Neuron (in vitro differentiated cells): Measurements from ENCODE around the gene RECQL5.

Experiments
- H2AFZ ChIP-seq: one replicate; pipeline ENCODE4 v1.6.1; 2013; ENCODE audit warnings: low read depth, mild to moderate bottlenecking, inconsistent platforms, low read length, moderate library complexity
- H3K27me3 ChIP-seq: one replicate; pipeline ENCODE4 v1.6.1; 2013; ENCODE audit warnings: low read length; ENCODE audit not compliant: insufficient read depth
- H3K36me3 ChIP-seq: one replicate; pipeline ENCODE4 v1.6.1; 2013; ENCODE audit warnings: low read length; ENCODE audit not compliant: insufficient read depth
- H3K4me1 ChIP-seq: one replicate; pipeline ENCODE4 v1.6.1; 2013; ENCODE audit warnings: low read length; ENCODE audit not compliant: insufficient read depth
- H3K4me3 ChIP-seq: 2 replicates; pipeline ENCODE4 v1.5.1; 2013; ENCODE audit warnings: mild to moderate bottlenecking, low read length, moderate library complexity
- H3K9me3 ChIP-seq: one replicate; pipeline ENCODE4 v1.6.1; 2013; ENCODE audit warnings: low read length

The RECQL5 gene

DNA sequence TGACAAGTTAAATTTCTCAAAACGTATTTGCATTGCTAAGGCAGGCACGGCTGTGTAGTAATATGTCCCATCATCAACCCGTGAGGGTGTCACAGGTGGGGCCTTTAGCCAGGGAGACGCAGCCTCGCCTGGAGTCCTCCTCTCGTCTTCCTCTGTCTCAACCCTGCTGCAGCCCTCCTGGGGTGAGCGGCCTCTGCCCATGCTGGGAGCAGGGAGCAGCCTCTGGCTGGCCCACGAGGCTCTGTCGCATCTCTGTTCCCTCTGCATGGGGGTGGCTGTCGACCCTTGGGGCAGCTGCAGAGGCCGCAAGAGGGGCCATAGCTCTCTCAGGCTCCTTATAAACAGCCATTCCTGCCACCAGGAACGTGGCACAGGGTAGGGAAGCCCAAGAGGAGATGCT is 34.5 kb downstream of the RECQL5 start:
- Histone ChIP-seq H2AFZ (no peak overlapping the region), H3K4me3 (no peak overlapping the region), H3K9me3 (no peaks in the 10 kb centered on the region), H3K36me3 (peaks cover 5% of the 10 kb centered on the region), H3K27me3 (no peaks in the 10 kb centered on the region), H3K4me1 (peaks cover 37% of the 10 kb centered on the region)

DNA sequence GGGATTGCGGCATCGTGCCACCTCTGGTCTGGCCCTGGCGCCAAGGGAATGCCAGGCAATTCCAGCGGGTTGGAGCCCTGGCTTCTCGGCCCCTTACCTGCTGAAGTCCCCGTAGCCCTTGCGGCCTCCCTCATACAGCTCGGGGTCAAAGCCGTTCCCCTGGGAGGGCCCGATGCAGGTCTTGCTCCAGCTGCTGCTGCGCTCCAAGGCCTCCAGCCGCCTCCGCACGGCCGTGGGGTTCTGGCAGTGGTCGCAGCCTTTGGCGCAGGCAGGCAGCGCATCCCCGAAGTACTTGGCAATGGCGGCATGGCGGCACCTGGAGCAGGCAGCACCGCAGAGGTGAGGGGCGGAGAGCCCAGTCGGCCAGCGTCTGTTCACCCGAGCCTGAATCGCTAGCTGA is 35.6 kb downstream of the RECQL5 start:
- Histone ChIP-seq H3K36me3 (peaks cover 5% of the 10 kb centered on the region), H3K4me3 (no peak overlapping the region), H2AFZ (no peak overlapping the region), H3K4me1 (peaks cover 37% of the 10 kb centered on the region), H3K9me3 (no peaks in the 10 kb centered on the region), H3K27me3 (no peaks in the 10 kb centered on the region)

DNA sequence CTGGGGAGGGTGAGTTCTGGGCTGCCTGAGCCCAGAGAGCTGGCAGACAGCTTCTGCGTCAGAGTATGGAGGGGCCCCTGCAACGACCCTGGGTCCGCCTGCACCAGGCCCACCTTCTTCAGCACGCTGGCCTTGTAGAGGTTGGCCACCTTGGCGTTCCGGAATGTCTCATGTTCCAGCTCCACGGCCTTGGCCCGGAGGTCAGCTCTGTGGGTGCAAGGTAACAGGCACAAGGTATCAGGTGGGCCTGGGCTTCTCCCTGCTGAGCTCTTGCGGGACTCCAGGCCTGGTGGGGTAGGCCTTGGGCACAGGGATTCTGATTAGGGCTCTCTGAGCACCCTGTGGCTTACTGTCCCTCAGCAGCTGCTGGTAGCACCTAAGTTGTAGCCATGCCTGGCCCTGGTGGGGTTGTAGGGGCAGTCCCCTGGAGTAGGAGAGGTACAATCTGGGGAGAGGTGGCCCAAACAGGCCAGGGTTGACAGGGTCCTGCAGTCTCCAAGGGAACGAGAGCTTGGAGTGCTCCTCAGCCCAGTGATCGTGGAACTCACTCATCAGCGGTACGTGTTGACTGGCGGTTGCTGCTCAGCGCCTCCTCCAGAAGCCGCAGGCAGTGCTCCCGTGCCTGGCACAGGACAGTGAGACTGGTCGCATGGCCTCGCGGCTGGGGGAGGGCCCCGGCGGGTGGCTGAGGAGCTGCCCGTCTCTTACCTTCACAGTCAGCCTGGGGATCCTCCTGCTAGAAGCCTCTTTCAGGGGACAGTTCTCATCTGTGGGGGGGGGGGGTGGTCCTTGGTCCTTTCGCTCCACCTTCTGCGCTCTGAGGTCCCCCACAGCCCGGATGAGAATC is 36.7 kb downstream of the RECQL5 start:
- peaks cover 35% of the 10 kb centered on the region for H3K4me1 ChIP-seq
- H3K36me3 ChIP-seq = peaks cover 5% of the 10 kb centered on the region
- H3K4me3 ChIP-seq = no peak overlapping the region
- no peak overlapping the region for H2AFZ ChIP-seq
- no peaks in the 10 kb centered on the region for H3K27me3 ChIP-seq
- H3K9me3 ChIP-seq = no peaks in the 10 kb centered on the region

DNA sequence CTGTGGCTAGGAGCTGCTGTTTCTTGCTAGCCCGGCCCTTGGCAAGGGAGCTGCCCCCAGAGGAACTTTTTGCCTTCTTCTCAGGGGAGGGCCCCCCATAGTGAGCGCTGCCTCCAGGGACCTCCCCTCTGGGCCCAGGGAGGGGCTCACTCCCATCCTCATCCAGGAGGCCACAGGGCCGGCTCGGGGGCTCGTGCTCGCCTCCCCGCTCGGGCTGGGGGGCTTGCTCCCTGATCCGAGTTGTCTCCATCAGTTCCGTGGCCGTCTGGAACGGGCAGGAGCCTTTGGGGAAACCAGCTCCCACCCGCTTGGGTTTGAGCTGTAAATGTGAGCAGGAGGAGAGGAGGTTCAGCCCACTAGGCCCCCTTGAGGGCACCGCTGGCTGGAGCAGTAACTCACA is 37.8 kb downstream of the RECQL5 start:
- Histone ChIP-seq H3K9me3 (no peaks in the 10 kb centered on the region), H3K27me3 (no peaks in the 10 kb centered on the region), H3K36me3 (peaks cover 5% of the 10 kb centered on the region), H3K4me1 (peaks cover 23% of the 10 kb centered on the region), H2AFZ (no peak overlapping the region), H3K4me3 (no peak overlapping the region)

DNA sequence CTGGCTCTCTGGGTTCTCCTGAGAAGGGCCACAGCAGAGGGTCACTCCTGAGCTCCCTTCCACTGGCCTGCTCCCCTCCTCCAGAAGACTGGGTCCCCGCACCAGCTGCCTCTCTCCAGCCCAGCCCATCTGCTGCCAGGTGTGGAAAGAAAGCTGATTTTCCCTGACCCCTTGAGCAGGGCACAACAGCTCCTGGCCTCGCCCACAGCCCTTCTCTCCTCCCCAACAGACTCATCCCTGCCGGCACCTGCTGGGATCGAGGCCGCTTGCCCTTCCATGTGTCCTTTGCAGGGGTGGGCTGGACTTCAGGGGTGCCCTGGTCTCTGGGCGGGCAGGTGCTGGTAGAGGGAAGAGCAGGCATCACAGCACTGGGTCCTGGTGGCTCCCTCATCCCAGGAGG is 38.5 kb downstream of the RECQL5 start:
- H3K36me3 ChIP-seq = peaks cover 5% of the 10 kb centered on the region
- H3K27me3 ChIP-seq = no peaks in the 10 kb centered on the region
- no peaks in the 10 kb centered on the region for H3K9me3 ChIP-seq
- H2AFZ ChIP-seq = no peak overlapping the region
- no peak overlapping the region for H3K4me3 ChIP-seq
- H3K4me1 ChIP-seq = peaks cover 16% of the 10 kb centered on the region

DNA sequence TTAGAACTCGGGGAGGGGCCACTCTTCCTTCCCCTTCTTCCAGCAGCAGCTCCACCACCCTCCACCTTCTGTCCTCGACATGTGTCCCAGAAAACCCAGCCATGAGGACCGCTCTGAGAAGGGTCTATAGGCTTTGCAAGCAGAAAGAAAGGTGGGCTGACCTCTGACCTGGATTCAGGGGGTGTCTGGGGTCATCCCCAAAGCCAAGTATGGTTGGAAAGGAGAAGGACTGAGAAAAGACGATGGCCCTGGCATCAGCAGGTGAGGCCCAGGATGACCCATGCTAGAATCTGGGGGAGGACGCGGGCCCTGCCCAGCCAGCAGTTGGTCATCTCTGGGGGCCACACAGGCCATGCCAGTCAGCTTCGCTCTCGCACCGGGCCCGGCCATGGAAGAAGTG is 39.9 kb downstream of the RECQL5 start:
- Histone ChIP-seq H2AFZ (no peak overlapping the region), H3K27me3 (no peaks in the 10 kb centered on the region), H3K9me3 (no peaks in the 10 kb centered on the region), H3K4me3 (no peak overlapping the region), H3K36me3 (peaks cover 5% of the 10 kb centered on the region), H3K4me1 (peaks cover 5% of the 10 kb centered on the region)

DNA sequence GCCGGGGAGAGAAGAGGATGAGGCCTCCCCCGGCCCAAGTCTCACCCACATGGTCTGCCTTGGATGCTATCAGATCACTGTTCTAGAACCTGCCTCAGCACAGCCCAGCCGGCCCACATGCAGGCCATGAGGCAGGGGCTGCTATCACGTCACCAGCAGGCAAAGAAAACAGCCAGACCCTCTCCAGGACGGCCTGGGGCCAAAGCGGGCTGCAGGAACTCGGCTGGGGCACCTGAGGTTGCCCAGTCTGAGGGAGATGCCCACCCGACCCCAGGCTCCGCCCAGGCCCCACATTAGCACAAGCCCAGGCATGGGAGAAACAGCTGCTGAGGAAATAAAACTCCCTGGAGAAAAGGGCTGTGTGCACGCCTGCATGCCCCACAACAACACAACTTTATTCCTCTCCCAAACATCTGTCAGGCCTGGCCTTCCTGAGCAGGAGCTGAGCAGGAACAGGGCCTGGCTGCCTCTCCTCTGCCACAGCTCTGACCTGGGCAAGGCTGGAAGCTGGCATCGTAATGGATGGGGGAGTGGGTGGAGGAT is 40.4 kb downstream of the RECQL5 start:
- peaks cover 5% of the 10 kb centered on the region for H3K4me1 ChIP-seq
- H3K9me3 ChIP-seq = no peaks in the 10 kb centered on the region
- H3K36me3 ChIP-seq = peaks cover 5% of the 10 kb centered on the region
- H3K27me3 ChIP-seq = no peaks in the 10 kb centered on the region
- H2AFZ ChIP-seq = no peak overlapping the region
- H3K4me3 ChIP-seq = no peak overlapping the region

DNA sequence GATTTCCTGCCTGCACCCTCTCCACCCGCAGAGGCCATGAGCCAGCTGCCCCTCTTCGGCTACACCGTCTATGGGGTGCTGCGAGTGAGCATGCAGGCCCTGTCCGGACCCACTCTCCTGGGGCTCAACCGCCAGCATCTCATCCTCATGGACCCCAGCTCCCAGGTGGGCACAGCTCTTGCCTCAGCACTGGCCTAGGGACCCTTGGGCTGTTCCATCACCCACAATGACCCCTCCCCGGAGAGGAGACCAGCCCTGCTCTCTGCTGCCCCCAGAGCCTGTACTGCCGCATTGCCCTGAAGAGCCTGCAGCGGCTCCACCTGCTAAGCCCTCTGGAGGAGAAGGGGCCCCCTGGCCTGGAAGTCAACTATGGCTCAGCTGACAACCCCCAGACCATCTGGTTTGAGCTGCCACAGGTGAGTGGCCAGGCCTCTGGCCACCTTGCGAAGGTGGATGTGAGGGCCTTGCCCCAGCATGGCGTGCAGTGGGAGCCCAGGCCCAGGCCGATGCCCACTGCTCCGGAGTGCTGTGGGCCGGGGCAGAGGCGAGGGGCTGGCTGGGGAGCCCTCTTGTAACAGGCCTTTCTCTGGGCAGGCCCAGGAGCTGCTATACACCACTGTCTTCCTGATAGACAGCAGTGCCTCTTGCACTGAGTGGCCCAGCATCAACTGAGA is 41.0 kb downstream of the RECQL5 start:
- H3K4me3 ChIP-seq = no peak overlapping the region
- peaks cover 5% of the 10 kb centered on the region for H3K36me3 ChIP-seq
- no peaks in the 10 kb centered on the region for H3K27me3 ChIP-seq
- peaks cover 5% of the 10 kb centered on the region for H3K4me1 ChIP-seq
- H2AFZ ChIP-seq = no peak overlapping the region
- H3K9me3 ChIP-seq = no peaks in the 10 kb centered on the region

DNA sequence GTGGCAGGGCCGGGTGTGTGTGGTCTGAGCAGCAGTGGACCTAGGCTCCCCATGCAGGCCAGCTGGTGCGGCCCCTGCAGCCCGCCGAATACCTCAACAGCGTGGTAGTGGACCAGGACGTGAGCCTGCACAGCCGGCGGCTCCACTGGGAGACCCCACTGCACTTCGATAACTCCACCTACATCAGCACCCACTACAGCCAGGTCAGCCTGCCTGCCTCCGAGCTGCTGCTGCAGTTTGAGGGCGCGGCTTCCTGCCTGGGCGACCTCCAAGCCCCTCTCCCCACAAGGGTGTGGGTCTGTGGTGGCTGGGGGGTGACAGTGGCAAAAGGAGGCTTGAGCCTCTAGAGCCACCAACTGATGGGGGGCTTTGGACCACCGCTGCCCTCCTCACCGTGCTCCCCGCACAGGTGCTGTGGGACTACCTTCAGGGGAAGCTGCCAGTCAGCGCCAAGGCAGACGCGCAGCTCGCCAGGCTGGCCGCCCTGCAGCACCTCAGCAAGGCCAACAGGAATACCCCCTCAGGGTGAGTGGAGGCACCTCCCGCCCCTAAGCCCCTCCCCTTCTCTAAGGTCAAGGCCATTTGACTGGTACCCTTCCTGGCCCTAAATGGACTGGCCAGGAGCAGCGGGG is 42.1 kb downstream of the RECQL5 start:
- Histone ChIP-seq H2AFZ (no peak overlapping the region), H3K27me3 (no peaks in the 10 kb centered on the region), H3K4me1 (peaks cover 5% of the 10 kb centered on the region), H3K36me3 (no peaks in the 10 kb centered on the region), H3K4me3 (no peak overlapping the region), H3K9me3 (no peaks in the 10 kb centered on the region)

DNA sequence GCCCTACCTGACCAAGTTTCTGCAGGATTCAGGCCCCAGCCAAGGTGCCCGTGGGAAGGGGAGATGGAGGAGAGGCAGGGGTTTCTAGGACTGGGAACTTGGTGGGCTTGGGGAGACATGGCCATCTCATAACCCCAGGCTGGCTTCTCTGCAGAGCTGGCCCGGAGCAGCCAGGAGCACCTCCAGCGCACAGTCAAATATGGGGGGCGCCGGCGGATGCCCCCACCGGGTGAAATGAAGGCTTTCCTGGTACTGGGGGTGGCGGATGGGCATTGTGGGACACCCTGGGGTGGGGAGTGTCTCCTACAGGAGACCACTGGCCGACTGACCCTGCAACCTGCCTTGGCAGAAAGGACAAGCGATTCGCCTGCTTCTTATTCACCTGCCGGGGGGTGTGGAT is 42.9 kb downstream of the RECQL5 start:
- no peak overlapping the region for H3K4me3 ChIP-seq
- H3K9me3 ChIP-seq = no peaks in the 10 kb centered on the region
- H2AFZ ChIP-seq = no peak overlapping the region
- no peaks in the 10 kb centered on the region for H3K36me3 ChIP-seq
- peaks cover 5% of the 10 kb centered on the region for H3K4me1 ChIP-seq
- H3K27me3 ChIP-seq = no peaks in the 10 kb centered on the region

DNA sequence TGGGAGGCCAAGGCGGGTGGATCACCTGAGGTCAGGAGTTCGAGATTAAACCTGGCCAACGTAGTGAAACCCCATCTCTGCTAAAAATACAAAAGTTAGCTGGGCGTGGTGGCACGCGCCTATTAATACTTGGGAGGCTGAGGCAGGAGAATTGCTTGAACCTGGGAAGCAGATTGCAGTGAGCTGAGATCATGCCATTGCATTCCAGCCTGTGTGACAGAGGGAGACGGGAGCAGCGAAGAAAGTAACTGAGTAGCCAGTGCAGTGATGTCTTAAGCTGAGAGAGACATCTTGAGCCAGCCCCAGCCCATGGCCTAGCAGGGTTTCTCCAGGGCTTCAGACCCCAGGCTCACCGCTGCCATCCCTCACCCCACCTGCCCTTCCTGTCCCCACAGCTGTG is 43.6 kb downstream of the RECQL5 start:
- Histone ChIP-seq H2AFZ (no peak overlapping the region), H3K4me3 (no peak overlapping the region), H3K4me1 (peaks cover 5% of the 10 kb centered on the region), H3K27me3 (no peaks in the 10 kb centered on the region), H3K36me3 (no peaks in the 10 kb centered on the region), H3K9me3 (no peaks in the 10 kb centered on the region)

DNA sequence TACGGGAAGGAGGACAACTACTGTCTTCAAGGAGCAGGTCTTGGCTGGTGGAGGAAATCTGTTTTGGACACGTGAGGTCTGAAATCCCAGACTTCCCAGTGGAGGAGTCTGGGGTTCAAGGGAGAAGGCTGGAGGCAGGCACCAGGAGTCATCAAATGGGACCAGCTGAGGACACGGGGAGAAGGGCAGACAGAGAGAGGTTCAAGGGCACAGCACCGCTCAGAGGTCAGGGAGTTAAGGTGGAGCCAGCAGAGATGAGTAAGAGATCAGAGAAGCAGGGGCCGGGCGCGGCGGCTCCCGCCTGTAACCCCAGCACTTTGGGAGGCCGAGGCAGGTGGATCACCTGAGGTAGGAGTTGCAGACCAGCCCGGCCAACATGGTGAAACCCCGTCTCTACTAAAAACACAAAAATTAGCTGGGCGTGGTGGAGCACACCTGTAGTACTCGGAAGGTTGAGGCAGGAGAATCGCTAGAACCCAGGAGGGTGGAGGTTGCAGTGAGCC is 44.1 kb downstream of the RECQL5 start:
- no peaks in the 10 kb centered on the region for H3K9me3 ChIP-seq
- H2AFZ ChIP-seq = no peak overlapping the region
- H3K4me3 ChIP-seq = no peak overlapping the region

DNA sequence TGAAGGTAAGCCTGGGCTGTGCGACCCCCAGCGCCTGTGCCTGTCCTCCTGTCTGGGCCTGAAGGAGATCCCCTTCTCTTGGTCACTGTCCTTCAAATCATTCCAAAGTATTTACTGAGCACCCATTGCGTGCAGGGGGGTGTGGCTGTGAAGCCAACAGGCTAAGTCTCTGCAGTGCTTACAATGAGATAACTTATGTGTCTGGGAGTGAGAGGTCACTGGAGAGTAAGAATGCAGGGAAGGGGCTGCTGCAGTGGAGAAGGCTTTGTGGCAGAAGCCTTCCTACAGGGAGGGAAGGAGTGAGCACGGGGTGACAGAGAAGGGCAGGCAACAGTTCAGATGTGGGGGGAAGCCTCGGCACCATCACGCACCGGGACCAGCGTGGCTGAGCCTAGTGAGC is 44.9 kb downstream of the RECQL5 start:
- H3K4me3 ChIP-seq = no peak overlapping the region
- no peaks in the 10 kb centered on the region for H3K9me3 ChIP-seq
- peaks cover 4% of the 10 kb centered on the region for H3K27me3 ChIP-seq
- no peak overlapping the region for H2AFZ ChIP-seq
- H3K36me3 ChIP-seq = no peaks in the 10 kb centered on the region
- peaks cover 5% of the 10 kb centered on the region for H3K4me1 ChIP-seq

More for the DNA sequence above, 44.1 kb downstream of the RECQL5 start:
- peaks cover 5% of the 10 kb centered on the region for H3K4me1 ChIP-seq
- peaks cover 3% of the 10 kb centered on the region for H3K27me3 ChIP-seq
- no peaks in the 10 kb centered on the region for H3K36me3 ChIP-seq
